GM11168 (cell line): Measurements from ENCODE around the gene CD163L1.

Experiments used
- in situ Hi-C: fragments of 300-500 bp; cut with MboI; formaldehyde crosslinking; loops from one replicate; pipeline ENCODE4 v1.12.0; 2022; ENCODE audit warnings: low sequenced_read_pairs; ENCODE audit not compliant: unreplicated experiment

The CD163L1 gene

GRCh38 chr12:7431993-7432685 is 11.8 kb downstream of the CD163L1 start:
- in situ Hi-C loops, result no loop called here

GRCh38 chr12:7411343-7411742 is 32.6 kb downstream of the CD163L1 start:
- in situ Hi-C loops, result no loop called here

- in situ Hi-C loops, result no loop called here
Measured at GRCh38 chr12:7404275-7404674, 39.7 kb downstream of the CD163L1 start.

GRCh38 chr12:7403466-7403865 is 40.5 kb downstream of the CD163L1 start:
- in situ Hi-C loops, result no loop called here

- in situ Hi-C loops, result no loop called here
Measured at GRCh38 chr12:7399089-7399488, 44.9 kb downstream of the CD163L1 start.

- in situ Hi-C loops, result no loop called here
Measured at GRCh38 chr12:7396418-7396817, 47.5 kb downstream of the CD163L1 start.

GRCh38 chr12:7395950-7396349 is 48.0 kb downstream of the CD163L1 start:
- in situ Hi-C loops, result no loop called here

GRCh38 chr12:7387289-7387688 is 56.7 kb downstream of the CD163L1 start:
- in situ Hi-C loops, result no loop called here

- in situ Hi-C loops, result no loop called here
Measured at GRCh38 chr12:7383157-7383556, 60.8 kb downstream of the CD163L1 start.

GRCh38 chr12:7376196-7376595 is 67.8 kb downstream of the CD163L1 start:
- in situ Hi-C loops, result no loop called here

GRCh38 chr12:7375145-7375543 is 68.8 kb downstream of the CD163L1 start:
- in situ Hi-C loops, result no loop called here

- in situ Hi-C loops, result no loop called here
Measured at GRCh38 chr12:7374423-7375144, 69.4 kb downstream of the CD163L1 start.

GRCh38 chr12:7373226-7373625 is 70.7 kb downstream of the CD163L1 start:
- in situ Hi-C loops, result no loop called here

GRCh38 chr12:7369274-7369729 is 74.7 kb downstream of the CD163L1 start:
- in situ Hi-C loops, result no loop called here

- in situ Hi-C loops, result no loop called here
Measured at GRCh38 chr12:7362734-7363133, 81.2 kb downstream of the CD163L1 start.

- in situ Hi-C loops, result no loop called here
Measured at GRCh38 chr12:7361265-7361664, 82.7 kb downstream of the CD163L1 start.

GRCh38 chr12:7354529-7354928 is 89.4 kb downstream of the CD163L1 start:
- in situ Hi-C loops, result no loop called here

- in situ Hi-C loops, result no loop called here
Measured at GRCh38 chr12:7352661-7353060, 91.3 kb downstream of the CD163L1 start.

- in situ Hi-C loops, result no loop called here
Measured at GRCh38 chr12:7351177-7351576, 92.8 kb downstream of the CD163L1 start.

GRCh38 chr12:7349418-7349817 is 94.5 kb downstream of the CD163L1 start:
- in situ Hi-C loops, result no loop called here

- in situ Hi-C loops, result no loop called here
Measured at GRCh38 chr12:7346551-7347225, 97.3 kb downstream of the CD163L1 start.
